Measurements from ENCODE around the gene MIPOL1.

MIPOL1 gene

GRCh38 chr14:37600880-37601741 lies 403.4 kb downstream of the MIPOL1 start:
- no peak for TF ChIP-seq CTCF (IDR thresholded peaks at IDR 0.05; ENCODE audit: insufficient read depth, low read length, missing control alignments)
- CTCF ChIA-PET = interaction anchor here (0.7 to 2.4 kb wide), 6 partner anchors 8 to 371 kb away, joined by 3 to 11 read pairs (median 4); no protein-coding TSS in a partner anchor
- no peak overlapping the region for H3K4me3 ChIP-seq (ENCODE audit: low read depth, low read length)
- POLR2A ChIA-PET = no interaction called here
- no peak for DNase-seq (ENCODE audit: low read depth, low spot score)

DNA sequence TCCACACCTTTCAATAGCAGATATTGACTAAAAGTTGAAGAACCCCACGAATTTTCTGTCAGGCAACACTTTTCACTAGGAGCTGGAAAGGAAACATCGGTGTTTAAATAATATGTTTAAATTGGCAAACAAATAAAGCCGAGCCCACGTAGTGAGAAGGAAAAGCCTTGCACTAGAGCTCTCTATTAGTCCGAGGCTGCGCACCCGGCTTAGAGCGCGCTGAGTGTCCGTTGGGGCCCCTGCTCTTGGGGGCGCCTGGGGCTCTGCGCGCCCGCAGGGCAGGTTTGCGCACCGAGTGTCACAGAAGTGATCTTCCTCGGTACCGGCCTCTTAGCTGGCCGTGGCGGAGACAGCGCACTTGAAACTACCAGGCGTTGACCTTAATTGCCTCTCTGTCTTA lies 404.1 kb downstream of the MIPOL1 start:
- CTCF ChIA-PET = interaction anchor here (0.7 to 2.4 kb wide), 6 partner anchors 9 to 372 kb away, joined by 3 to 11 read pairs (median 4); no protein-coding TSS in a partner anchor
- no peak for DNase-seq (ENCODE audit: low read depth, low spot score)
- POLR2A ChIA-PET = no interaction called here
- TF ChIP-seq CTCF (IDR thresholded peaks at IDR 0.05; ENCODE audit: insufficient read depth, low read length, missing control alignments) = no peak
- H3K4me3 ChIP-seq (ENCODE audit: low read depth, low read length) = no peak overlapping the region
